NCI-H1417 treated with DMSO at 0.1 percent for 48 hours (cell line): ENCODE measurements around the gene PROK2.

Source experiments
- DNase-seq: peaks from one replicate; lab custom pipeline; 2025; lab: John Stamatoyannopoulos, UW

PROK2 gene

GRCh38 chr3:71734881-71735280, 50.1 kb downstream of the PROK2 start:
- no peak for DNase-seq

GRCh38 chr3:71733319-71733718, 51.6 kb downstream of the PROK2 start:
- no peak for DNase-seq

GRCh38 chr3:71732637-71733036, 52.3 kb downstream of the PROK2 start:
- DNase-seq = no peak

GRCh38 chr3:71728632-71729342, 56.2 kb downstream of the PROK2 start:
- DNase-seq = no peak

- no peak for DNase-seq
Observed at GRCh38 chr3:71726146-71726545, 58.8 kb downstream of the PROK2 start.

GRCh38 chr3:71725271-71725991, 59.5 kb downstream of the PROK2 start, which contains the start of gene EIF4E3:
EIF4E3 (minus strand) TSS chr3:71725402; CDS start chr3:71725367, 35 bp downstream.
- DNase-seq = no peak

GRCh38 chr3:71724584-71725270, 60.2 kb downstream of the PROK2 start:
- no peak for DNase-seq

GRCh38 chr3:71724171-71724453, 60.8 kb downstream of the PROK2 start:
- no peak for DNase-seq

GRCh38 chr3:71723452-71724170, 61.3 kb downstream of the PROK2 start:
- DNase-seq = no peak

GRCh38 chr3:71722693-71723092, 62.3 kb downstream of the PROK2 start:
- no peak for DNase-seq
